ENCODE results near the gene SLC8B1.

The SLC8B1 gene

DNA sequence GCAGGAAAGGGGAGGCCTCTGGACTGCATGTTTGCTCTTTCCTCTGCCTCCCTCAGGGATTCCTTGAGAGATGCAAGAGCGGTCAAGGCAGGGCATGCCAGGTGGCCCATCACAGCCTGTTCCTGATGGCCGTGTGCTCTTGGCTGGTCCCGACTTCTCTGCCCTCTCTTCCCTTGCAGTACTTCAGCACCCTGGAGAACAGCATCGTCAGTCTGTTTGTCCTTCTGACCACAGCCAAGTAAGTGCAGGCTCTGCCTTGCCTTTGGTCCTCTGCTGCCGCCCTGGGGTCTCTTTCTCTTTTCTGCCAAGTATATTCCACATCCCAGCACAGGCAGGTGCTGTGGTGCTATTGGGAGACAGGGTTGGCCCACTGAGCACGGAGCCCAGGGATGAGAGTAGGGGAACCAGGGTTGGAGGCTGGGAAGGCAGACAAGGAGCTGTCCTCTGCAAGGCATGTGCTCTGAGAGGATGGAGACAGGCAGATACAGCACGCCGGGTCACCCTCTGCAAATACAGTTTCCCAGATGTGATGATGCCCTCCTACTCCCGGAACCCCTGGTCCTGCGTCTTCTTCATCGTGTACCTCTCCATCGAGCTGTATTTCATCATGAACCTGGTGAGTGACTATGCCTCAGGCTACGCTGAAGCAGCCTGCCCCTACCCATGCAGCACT is 61.7 kb downstream of the SLC8B1 start:
- Histone ChIP-seq H3K27me3 (ENCODE audit: control insufficient read depth in 2 of 2, insufficient read depth in 2 of 2, low read length in 2 of 2) (no peaks in the 10 kb centered on the region), H3K4me3 (ENCODE audit: low read length in 2 of 2) (no peak overlapping the region), H3K36me3 (ENCODE audit: control insufficient read depth in 2 of 2, insufficient read depth in 2 of 2, low read length in 2 of 2) (peaks cover 41 to 70% of the 10 kb centered on the region in 2 donors), H3K9ac (ENCODE audit: low read depth in 1 of 2, low read length in 2 of 2) (no peak overlapping the region), H3K27ac (ENCODE audit: low read depth in 2 of 2, low read length in 2 of 2) (no peak overlapping the region), H3K4me1 (ENCODE audit: control insufficient read depth in 2 of 2, insufficient read depth in 2 of 2, low read length in 2 of 2) (peaks cover under 1 to 5% of the 10 kb centered on the region in 2 donors), H3K9me3 (ENCODE audit: control insufficient read depth in 2 of 2, low read length in 2 of 2) (no peaks in the 10 kb centered on the region)

DNA sequence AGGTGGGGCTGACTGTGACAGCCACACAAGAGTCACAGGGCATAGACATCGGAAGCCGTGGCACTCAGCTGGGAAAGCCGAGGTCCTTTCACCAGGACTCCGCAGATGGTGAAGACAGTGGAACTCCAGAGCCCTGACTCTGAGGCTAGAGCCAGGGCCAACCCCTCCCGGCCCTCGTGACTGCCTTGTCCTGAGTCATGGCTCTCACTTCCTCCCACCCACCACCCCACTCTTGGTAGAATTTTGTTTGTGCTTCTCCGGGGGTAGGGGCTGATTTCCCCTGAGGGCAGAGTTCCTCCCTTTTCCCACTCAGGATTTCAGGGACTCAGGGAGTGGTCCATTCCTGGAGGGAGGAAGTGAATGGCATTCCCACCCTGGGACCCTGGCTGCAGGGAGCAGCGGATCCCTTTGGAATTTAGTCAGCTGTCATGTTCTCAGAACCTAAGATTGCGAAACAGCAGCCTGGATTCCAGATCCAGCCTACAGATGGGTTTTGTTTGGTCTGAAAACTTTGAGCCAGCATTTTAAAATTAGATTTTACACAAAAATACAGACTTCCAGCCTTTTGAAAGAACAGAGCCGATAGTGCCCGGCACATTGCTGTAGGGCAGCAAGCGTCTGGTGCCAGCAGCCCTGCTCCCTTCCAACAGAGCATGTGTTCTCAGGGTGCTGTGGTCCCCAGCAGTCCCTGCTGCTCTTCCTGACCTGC is 62.9 kb downstream of the SLC8B1 start:
- peaks cover 42 to 65% of the 10 kb centered on the region in 2 donors for H3K36me3 ChIP-seq (ENCODE audit: control insufficient read depth in 2 of 2, insufficient read depth in 2 of 2, low read length in 2 of 2)

DNA sequence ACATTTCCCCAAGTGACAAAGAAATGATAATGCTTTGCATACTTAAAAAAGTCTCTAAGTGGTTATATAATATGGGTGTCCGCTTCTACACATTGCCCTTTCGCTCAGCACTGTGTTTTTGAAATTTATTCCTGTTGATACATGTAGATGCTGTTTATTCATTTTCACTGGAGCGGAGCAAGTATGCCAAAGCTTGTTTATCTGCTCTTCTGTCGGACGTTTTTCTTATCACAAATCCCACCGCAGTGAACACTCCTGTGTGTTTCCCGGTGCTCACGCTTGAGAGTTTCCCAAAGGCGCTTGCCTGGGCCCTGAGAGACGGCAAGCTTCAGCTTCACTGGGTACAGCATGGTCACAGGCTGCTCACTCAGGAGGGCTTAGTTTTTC is 63.5 kb downstream of the SLC8B1 start:
- H3K36me3 ChIP-seq (ENCODE audit: control insufficient read depth in 2 of 2, insufficient read depth in 2 of 2, low read length in 2 of 2): peaks cover 43 to 65% of the 10 kb centered on the region in 2 donors

More for the DNA sequence above, 62.9 kb downstream of the SLC8B1 start:
- no peak overlapping the region for H3K4me3 ChIP-seq (ENCODE audit: low read length in 2 of 2)
- no peaks in the 10 kb centered on the region for H3K27me3 ChIP-seq (ENCODE audit: control insufficient read depth in 2 of 2, insufficient read depth in 2 of 2, low read length in 2 of 2)
- H3K9ac ChIP-seq (ENCODE audit: low read depth in 1 of 2, low read length in 2 of 2): no peak overlapping the region
- H3K4me1 ChIP-seq (ENCODE audit: control insufficient read depth in 2 of 2, insufficient read depth in 2 of 2, low read length in 2 of 2): peaks cover 5% of the 10 kb centered on the region in 2 donors
- H3K27ac ChIP-seq (ENCODE audit: low read depth in 2 of 2, low read length in 2 of 2): peak overlapping the region; percentile 50 to 60
- no peaks in the 10 kb centered on the region for H3K9me3 ChIP-seq (ENCODE audit: control insufficient read depth in 2 of 2, low read length in 2 of 2)

DNA sequence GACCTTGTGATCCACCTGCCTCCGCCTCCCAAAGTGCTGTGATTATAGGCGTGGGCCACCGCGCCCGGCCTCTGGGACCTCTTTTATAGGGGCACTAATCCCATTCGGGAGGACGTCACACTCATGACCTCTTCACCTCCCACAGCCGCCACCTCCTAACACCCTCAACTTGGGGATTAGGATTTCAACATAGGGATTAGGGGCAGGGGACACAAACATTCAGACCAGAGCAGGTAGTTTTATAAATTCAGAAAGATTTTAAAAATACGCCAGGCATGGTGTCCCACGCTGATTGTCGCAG is 64.2 kb downstream of the SLC8B1 start:
- Histone ChIP-seq H3K27ac (ENCODE audit: low read depth in 2 of 2, low read length in 2 of 2) (no peak overlapping the region), H3K4me3 (ENCODE audit: low read length in 2 of 2) (no peak overlapping the region), H3K27me3 (ENCODE audit: control insufficient read depth in 2 of 2, insufficient read depth in 2 of 2, low read length in 2 of 2) (no peaks in the 10 kb centered on the region), H3K9ac (ENCODE audit: low read depth in 1 of 2, low read length in 2 of 2) (no peak overlapping the region), H3K36me3 (ENCODE audit: control insufficient read depth in 2 of 2, insufficient read depth in 2 of 2, low read length in 2 of 2) (peaks cover 45 to 63% of the 10 kb centered on the region in 2 donors), H3K4me1 (ENCODE audit: control insufficient read depth in 2 of 2, insufficient read depth in 2 of 2, low read length in 2 of 2) (peaks cover 5% of the 10 kb centered on the region in 2 donors), H3K9me3 (ENCODE audit: control insufficient read depth in 2 of 2, low read length in 2 of 2) (no peaks in the 10 kb centered on the region)

More for the DNA sequence above, 63.5 kb downstream of the SLC8B1 start:
- H3K9me3 ChIP-seq (ENCODE audit: control insufficient read depth in 2 of 2, low read length in 2 of 2): no peaks in the 10 kb centered on the region
- H3K4me1 ChIP-seq (ENCODE audit: control insufficient read depth in 2 of 2, insufficient read depth in 2 of 2, low read length in 2 of 2): peaks cover 5% of the 10 kb centered on the region in 2 donors
- no peak overlapping the region for H3K9ac ChIP-seq (ENCODE audit: low read depth in 1 of 2, low read length in 2 of 2)
- H3K4me3 ChIP-seq (ENCODE audit: low read length in 2 of 2): no peak overlapping the region
- H3K27ac ChIP-seq (ENCODE audit: low read depth in 2 of 2, low read length in 2 of 2): peak overlapping the region; percentile 50 to 60
- H3K27me3 ChIP-seq (ENCODE audit: control insufficient read depth in 2 of 2, insufficient read depth in 2 of 2, low read length in 2 of 2): no peaks in the 10 kb centered on the region

DNA sequence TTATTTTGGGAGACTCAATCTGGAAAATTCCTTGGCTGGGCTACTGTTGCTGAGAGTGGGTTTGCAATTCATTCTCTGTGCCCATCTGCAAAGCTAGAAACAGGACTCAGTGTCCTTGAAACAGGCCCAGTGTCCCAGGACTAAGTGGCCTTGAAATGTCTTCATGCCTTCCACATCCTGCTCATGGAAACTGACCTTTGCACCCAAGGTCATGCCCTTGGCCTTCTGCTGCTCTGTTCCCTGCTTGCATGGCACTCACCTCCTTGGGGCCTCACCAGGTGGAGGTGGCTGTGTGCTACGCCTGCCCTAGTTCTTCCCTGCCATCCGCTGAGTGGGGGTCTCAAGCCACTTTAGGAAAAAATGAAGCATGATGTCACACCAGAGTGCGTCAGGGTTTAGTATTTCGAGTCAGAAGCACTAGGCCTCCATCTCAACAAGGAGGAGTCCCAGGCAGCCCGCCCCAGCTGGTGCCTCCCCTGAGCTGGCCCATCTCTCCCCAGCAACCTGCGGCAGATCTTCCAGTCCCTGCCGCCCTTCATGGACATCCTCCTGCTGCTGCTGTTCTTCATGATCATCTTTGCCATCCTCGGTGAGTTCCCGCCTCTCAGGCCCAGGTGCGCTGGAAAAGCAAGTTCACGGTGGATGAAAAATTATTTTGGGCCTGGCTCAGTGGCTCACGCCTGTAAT is 65.5 kb downstream of the SLC8B1 start:
- H3K36me3 ChIP-seq (ENCODE audit: control insufficient read depth in 2 of 2, insufficient read depth in 2 of 2, low read length in 2 of 2): peaks cover 42 to 60% of the 10 kb centered on the region in 2 donors
- H3K27ac ChIP-seq (ENCODE audit: low read depth in 2 of 2, low read length in 2 of 2): no peak overlapping the region
- H3K4me3 ChIP-seq (ENCODE audit: low read length in 2 of 2): no peak overlapping the region
- H3K9me3 ChIP-seq (ENCODE audit: control insufficient read depth in 2 of 2, low read length in 2 of 2): no peaks in the 10 kb centered on the region
- no peaks in the 10 kb centered on the region for H3K27me3 ChIP-seq (ENCODE audit: control insufficient read depth in 2 of 2, insufficient read depth in 2 of 2, low read length in 2 of 2)
- peaks cover 5% of the 10 kb centered on the region in 2 donors for H3K4me1 ChIP-seq (ENCODE audit: control insufficient read depth in 2 of 2, insufficient read depth in 2 of 2, low read length in 2 of 2)
- H3K9ac ChIP-seq (ENCODE audit: low read depth in 1 of 2, low read length in 2 of 2): no peak overlapping the region

DNA sequence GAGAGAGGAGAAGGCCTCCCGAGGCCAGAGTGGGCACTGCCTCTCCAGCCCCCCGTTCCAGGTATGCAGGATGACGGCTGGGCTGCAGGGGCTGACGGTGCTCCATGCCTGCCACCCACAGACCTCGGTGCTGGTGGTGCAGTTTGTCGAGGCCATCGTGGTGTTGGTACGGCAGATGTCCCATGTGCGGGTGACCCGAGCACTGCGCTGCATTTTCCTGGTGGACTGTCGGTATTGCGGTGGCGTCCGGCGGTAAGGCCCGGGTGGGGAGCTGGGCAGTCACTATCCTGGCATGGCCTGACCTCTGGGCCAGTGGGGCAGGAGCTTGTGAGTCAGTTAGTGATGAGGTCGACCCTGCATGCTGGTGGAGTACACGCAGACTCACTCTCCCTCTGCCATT is 66.3 kb downstream of the SLC8B1 start:
- no peak overlapping the region for H3K27ac ChIP-seq (ENCODE audit: low read depth in 2 of 2, low read length in 2 of 2)
- no peaks in the 10 kb centered on the region for H3K27me3 ChIP-seq (ENCODE audit: control insufficient read depth in 2 of 2, insufficient read depth in 2 of 2, low read length in 2 of 2)
- no peaks in the 10 kb centered on the region for H3K9me3 ChIP-seq (ENCODE audit: control insufficient read depth in 2 of 2, low read length in 2 of 2)
- H3K9ac ChIP-seq (ENCODE audit: low read depth in 1 of 2, low read length in 2 of 2): no peak overlapping the region
- no peak overlapping the region for H3K4me3 ChIP-seq (ENCODE audit: low read length in 2 of 2)
- H3K4me1 ChIP-seq (ENCODE audit: control insufficient read depth in 2 of 2, insufficient read depth in 2 of 2, low read length in 2 of 2): peaks cover 5% of the 10 kb centered on the region in 2 donors
- H3K36me3 ChIP-seq (ENCODE audit: control insufficient read depth in 2 of 2, insufficient read depth in 2 of 2, low read length in 2 of 2): peaks cover 39 to 61% of the 10 kb centered on the region in 2 donors

DNA sequence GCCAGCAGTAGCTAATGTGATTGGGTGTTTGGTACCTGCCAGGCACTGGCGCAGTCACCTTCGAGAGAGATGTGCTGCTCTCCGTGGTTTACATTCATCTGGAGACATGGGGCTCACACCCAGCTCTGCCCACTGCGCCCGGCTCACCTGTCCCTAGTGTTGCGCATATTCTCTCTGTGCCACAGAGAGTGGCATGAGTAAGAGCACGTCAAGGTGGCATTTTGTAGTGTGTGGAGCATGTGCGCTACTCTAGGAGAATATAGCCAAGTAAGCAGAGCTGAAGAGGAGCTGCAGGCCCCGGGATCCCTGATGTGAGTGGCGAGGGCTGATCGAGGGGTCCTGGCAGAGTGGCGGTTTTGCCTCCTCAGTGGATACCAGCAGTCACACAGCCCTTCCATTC is 66.8 kb downstream of the SLC8B1 start:
- H3K27me3 ChIP-seq (ENCODE audit: control insufficient read depth in 2 of 2, insufficient read depth in 2 of 2, low read length in 2 of 2): no peaks in the 10 kb centered on the region
- H3K4me3 ChIP-seq (ENCODE audit: low read length in 2 of 2): no peak overlapping the region
- peaks cover 3 to 5% of the 10 kb centered on the region in 2 donors for H3K4me1 ChIP-seq (ENCODE audit: control insufficient read depth in 2 of 2, insufficient read depth in 2 of 2, low read length in 2 of 2)
- peak overlapping the region; percentile 46 to 65 for H3K27ac ChIP-seq (ENCODE audit: low read depth in 2 of 2, low read length in 2 of 2)
- peaks cover 35 to 58% of the 10 kb centered on the region in 2 donors for H3K36me3 ChIP-seq (ENCODE audit: control insufficient read depth in 2 of 2, insufficient read depth in 2 of 2, low read length in 2 of 2)
- H3K9me3 ChIP-seq (ENCODE audit: control insufficient read depth in 2 of 2, low read length in 2 of 2): no peaks in the 10 kb centered on the region
- no peak overlapping the region for H3K9ac ChIP-seq (ENCODE audit: low read depth in 1 of 2, low read length in 2 of 2)

DNA sequence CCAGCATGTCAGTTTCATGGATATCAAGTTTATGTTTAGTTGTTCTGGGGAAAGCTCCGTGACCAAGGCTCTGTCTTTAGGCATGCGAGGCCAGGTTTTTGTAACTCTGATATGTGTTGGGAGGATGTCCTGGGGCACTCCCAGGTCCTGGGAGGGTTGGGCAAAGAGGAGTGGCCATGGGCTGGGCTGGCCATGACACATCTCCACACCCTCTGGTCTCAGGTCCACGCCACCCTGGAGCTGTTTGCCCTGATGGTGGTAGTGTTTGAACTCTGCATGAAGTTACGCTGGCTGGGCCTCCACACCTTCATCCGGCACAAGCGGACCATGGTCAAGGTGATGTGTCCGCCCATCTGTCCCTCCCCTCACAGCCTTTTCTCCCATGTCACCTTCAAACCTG is 67.3 kb downstream of the SLC8B1 start:
- Histone ChIP-seq H3K9me3 (ENCODE audit: control insufficient read depth in 2 of 2, low read length in 2 of 2) (no peaks in the 10 kb centered on the region), H3K27ac (ENCODE audit: low read depth in 2 of 2, low read length in 2 of 2) (peak overlapping the region; percentile 46 to 65), H3K36me3 (ENCODE audit: control insufficient read depth in 2 of 2, insufficient read depth in 2 of 2, low read length in 2 of 2) (peaks cover 35 to 54% of the 10 kb centered on the region in 2 donors), H3K9ac (ENCODE audit: low read depth in 1 of 2, low read length in 2 of 2) (no peak overlapping the region), H3K27me3 (ENCODE audit: control insufficient read depth in 2 of 2, insufficient read depth in 2 of 2, low read length in 2 of 2) (no peaks in the 10 kb centered on the region), H3K4me3 (ENCODE audit: low read length in 2 of 2) (no peak overlapping the region), H3K4me1 (ENCODE audit: control insufficient read depth in 2 of 2, insufficient read depth in 2 of 2, low read length in 2 of 2) (peaks cover 0 to 5% of the 10 kb centered on the region in 2 donors)

DNA sequence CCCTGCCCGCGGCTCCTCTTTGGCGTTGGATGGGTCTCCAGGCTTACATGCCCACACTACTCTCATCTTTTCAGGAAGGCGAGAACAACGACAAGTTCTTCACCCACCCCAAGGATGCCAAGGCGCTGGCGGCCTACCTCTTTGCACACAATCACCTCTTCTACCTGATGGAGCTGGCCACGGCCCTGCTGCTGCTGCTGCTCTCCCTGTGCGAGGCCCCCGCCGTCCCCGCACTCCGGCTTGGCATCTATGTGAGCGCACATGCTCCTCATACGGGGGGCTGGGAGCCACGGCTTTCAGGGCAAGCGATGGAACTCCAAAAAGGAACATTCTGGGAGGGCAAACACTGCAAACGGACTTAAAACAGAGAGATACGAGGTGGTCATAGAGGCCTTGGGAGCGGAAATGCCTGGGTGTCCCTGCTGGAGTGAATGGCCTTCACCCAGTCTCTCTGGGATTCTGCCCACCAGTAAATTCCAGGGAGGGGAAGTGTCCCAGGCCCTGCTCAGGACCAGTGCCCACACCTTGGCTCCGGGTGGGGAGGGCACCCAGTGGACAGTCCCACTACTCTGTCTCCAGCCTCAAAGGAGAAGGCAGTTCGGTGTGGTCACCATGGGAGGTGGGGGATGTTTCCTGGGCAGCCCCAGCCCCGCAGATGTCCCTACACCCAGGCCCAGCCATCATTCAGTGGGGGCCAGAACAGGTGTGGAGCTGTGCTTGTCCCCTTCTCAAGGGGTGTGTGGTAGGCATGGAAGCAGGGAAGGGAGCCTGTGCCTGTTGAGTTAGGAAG is 68.6 kb downstream of the SLC8B1 start:
- Histone ChIP-seq H3K9ac (ENCODE audit: low read depth in 1 of 2, low read length in 2 of 2) (no peak overlapping the region), H3K27ac (ENCODE audit: low read depth in 2 of 2, low read length in 2 of 2) (peak overlapping the region in 1 of 2 donors; percentile 14), H3K4me3 (ENCODE audit: low read length in 2 of 2) (no peak overlapping the region), H3K36me3 (ENCODE audit: control insufficient read depth in 2 of 2, insufficient read depth in 2 of 2, low read length in 2 of 2) (peaks cover 38 to 50% of the 10 kb centered on the region in 2 donors), H3K4me1 (ENCODE audit: control insufficient read depth in 2 of 2, insufficient read depth in 2 of 2, low read length in 2 of 2) (peaks cover 0 to 5% of the 10 kb centered on the region in 2 donors), H3K9me3 (ENCODE audit: control insufficient read depth in 2 of 2, low read length in 2 of 2) (no peaks in the 10 kb centered on the region), H3K27me3 (ENCODE audit: control insufficient read depth in 2 of 2, insufficient read depth in 2 of 2, low read length in 2 of 2) (no peaks in the 10 kb centered on the region)
